GM18526 (cell line): Measurements from ENCODE around the gene SERINC5.

ENCODE experiments used
- POLR2A ChIP-seq: IDR thresholded peaks from 3 replicates; pipeline ENCODE4 v1.6.1; 2011; ENCODE audit not compliant: insufficient read length; ENCODE audit errors: extremely low read depth

SERINC5 gene

DNA sequence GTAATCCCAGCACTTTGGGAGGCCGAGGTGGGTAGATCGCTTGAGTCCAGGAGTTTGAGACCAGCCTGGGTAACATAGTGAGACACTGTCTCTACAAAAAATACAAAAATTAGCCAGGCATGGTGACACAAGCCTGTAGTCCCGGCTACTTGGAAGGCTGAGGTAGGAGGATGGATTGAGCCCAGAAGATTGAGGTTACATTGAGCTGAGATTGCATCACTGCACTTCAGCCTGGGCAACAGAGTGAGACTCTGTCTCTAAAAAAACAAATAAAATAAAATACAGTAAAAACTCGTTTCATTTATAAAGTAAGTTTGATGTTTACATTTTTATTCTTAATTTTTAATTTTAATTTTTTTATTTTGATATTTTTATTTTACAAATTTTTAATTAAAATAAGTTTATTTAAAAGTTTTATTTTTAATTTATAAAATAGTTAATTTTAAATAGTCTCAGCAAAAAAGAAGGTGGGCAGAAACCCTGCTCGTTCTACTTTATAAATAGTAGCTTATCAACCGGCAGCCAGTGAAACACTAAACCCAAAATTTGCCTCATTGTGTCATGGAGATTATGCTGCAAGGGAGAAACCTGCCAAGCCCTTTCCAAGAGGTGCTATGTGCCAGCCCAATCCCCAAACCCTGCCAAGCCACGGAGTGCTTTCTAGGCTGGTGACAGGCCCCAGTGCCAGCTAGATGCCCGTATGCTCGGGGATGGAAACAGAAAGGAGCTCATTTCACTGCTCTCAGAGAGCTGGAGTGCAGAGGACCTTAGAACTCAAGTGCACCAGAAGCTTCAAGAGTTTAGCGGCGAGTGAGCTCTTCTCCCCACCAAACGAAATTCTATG lies 38.9 kb downstream of the SERINC5 start:
- TF ChIP-seq POLR2A: no peak

- no peak for TF ChIP-seq POLR2A
Measured at GRCh38 chr5:80216096-80216495, 39.8 kb downstream of the SERINC5 start.

DNA sequence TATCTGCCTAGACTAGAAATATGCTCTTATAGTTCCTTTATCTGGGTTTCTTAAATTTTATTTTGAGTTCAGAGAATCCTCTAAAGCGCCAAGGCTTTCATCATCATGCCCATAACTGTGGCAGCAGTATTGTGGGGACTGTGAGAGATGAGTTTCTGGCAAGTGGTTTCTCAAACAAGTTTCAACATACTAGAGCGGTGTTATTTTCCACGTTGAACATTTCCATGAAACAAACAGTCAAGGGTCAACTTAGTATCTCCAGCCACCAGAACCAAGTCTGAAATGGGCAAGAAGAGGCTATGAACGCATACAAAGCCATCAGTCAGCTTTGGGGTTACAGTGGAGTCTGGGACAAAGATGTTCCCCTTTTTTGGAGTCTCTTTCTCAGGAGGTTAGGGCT lies 40.3 kb downstream of the SERINC5 start:
- no peak for TF ChIP-seq POLR2A

DNA sequence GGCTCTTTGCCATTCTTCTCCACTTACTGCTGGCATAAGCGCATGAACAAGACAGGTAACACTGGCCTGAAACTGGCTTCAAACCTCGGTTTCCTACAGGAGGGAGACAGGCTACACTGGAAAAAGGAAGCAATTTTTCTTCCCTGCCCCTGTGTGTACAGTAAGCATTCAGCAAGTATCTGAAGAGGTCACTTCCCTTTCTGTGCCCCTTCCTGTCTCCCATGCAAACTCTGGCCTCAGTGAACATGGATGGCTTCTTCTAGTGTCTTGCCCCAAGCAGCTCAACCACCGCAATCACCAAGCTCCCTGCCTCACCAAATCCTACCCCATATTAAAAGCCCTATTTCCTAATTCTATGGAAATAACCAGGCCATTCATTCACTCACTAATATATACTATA lies 42.4 kb downstream of the SERINC5 start:
- no peak for TF ChIP-seq POLR2A

- no peak for TF ChIP-seq POLR2A
Measured at GRCh38 chr5:80212171-80212667, 43.6 kb downstream of the SERINC5 start.

GRCh38 chr5:80211327-80211726 lies 44.5 kb downstream of the SERINC5 start:
- TF ChIP-seq POLR2A: no peak

DNA sequence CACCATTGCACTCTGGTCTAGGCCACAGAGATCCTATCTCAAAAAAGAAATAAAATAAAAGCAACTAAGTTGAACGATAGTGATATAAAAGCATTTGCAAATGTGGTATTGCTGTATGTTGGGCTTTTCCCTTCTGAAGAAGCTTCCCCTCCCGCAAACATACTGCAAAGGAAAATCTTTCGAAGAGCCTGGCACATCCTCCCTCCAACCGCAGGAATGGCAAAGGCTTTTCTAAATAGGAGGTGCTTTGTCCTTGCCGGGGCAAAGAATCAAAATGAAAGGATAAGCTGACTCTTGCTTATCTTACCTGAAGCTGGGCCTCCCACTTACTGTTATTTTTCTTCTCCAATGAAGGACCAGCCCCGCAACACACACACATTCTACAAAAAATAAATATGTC lies 45.8 kb downstream of the SERINC5 start:
- TF ChIP-seq POLR2A: no peak

DNA sequence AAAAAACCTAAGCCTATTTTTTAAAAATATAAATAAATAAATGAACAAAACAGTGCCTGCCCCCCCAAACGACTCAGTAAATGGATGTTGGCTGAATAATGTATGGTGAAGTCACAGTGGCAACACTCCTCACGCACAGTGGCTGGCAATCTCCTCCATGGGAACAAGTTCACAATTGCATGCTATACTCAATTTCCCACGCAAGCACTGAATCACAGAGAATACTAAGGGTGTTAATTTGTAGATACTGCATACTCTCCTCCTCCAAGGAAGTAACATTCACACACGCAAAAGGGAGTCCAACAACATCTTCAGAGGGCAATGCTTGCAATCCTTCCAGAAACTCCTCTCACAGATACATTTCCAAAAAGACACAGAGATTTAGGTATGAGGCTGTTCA lies 47.5 kb downstream of the SERINC5 start:
- TF ChIP-seq POLR2A: no peak

GRCh38 chr5:80207832-80208231 lies 48.0 kb downstream of the SERINC5 start:
- no peak for TF ChIP-seq POLR2A

- no peak for TF ChIP-seq POLR2A
Measured at GRCh38 chr5:80206282-80206681, 49.6 kb downstream of the SERINC5 start.

DNA sequence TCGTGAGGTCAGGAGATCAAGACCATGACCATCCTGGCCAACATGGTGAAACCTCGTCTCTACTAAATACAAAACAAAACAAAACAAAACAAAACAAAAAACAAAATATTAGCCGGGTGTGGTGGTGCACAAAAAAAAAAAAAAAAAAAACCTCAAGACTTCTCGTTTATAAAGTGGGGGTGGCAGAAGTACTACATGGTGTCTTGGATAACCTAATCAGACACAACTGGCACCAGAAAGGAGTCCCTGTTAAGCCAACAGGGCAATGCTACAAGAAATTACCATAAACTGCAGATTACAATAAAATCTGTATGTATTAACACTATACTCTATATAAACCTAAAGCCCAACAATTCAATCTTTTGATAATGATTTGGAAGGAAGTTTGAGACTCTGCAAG lies 50.0 kb downstream of the SERINC5 start:
- TF ChIP-seq POLR2A: no peak

DNA sequence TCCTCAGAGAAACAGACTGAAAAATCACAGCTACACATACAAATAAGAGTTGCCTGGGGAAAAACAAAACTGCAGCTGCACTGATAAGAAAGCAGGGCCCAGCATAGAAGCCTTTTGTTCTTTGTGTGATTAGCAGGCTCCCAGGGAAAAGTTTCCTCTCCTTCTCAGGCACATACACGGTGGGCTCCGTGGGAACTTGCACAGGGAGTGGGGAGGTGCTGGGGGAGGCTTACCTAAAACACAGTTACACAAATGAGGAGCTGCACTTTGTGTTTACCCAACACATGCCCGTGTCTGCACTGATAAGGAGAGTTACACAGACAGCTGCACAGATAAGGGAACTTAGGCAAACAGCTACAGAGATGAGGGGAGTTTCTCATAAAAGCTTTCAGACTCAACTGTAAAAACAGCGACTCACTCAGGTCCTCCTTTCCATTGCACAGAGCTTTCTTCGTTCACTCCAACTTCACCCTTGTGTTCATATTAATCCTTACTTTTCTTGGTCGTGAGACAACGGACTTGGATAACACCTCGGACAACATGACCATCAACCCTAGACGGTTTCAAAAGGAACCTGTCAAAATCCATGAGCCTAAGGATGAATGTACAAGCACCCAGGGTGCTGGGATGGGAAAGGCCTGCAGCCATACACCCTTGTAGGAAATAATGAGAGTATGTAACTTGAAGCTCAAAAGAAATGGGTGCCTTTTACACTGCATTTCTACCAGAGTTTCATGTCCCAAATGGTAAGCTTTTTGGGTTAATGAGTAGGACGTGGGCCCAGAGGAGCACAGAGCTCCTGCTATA lies 50.8 kb downstream of the SERINC5 start:
- no peak for TF ChIP-seq POLR2A

DNA sequence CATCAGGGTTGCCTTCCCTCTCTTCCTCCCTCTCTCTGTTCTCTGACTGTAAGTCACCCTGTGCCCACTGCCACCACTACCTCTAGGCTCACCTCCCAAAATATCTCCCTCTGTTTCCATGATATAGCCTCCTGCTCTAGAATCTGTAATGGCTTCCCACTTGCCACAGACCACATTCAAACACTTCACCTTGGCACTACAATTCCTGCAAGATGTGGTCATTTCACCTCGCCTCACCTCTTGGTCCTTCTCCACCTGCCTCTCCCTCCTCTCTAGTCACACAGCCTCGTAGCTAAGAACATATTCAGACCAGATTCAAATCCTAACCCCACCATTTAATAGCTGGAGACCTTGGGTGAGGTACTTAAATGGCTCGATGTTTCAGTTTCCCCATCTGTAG lies 56.9 kb downstream of the SERINC5 start:
- TF ChIP-seq POLR2A: no peak

DNA sequence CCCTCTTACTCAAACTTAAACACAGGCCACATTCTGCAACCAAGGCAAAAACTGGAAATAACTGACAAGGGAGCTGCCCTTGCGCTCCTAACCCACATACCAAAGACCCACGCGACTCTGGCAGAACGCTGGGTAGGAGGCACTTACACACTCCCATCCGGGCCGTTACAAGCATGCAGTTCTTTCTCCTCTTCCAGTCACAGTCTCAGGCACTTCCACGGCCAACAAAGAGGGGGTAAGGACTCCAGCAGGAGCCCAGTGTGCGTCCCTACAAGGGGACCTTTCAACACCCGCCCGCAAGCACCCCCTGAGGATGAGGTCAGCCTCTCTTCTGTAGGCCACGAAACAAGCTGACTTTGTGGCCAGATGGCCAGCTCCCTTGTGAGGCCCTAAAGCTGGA lies 57.4 kb downstream of the SERINC5 start:
- TF ChIP-seq POLR2A: no peak

DNA sequence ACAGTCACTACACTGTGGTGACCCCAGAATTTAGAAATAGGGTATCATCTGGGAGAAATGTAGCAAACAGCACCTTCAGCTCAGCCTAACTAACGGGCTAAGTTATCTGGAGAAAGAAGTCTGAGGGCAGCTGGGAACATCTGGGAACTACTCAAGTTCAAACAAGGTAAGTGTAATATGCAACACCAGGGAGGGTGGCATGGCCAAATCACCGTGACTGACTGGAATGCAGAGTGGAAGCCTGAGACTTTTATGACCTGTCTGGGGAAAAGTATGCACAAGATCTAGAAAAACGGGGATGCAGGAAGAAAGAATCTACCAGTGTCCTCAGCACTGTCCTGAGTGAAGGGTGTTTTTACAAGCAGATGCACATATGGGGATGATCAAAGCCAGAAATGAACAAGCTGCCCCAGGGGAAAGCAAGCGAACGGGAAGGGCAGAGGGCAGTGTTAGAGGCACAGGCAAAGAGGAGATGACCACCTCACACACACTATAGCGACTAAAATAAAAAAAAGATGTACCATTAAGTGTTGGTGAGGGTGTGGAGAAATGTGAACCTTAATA lies 59.9 kb downstream of the SERINC5 start:
- no peak for TF ChIP-seq POLR2A

GRCh38 chr5:80194468-80194867 lies 61.4 kb downstream of the SERINC5 start:
- TF ChIP-seq POLR2A: no peak
